ENCODE data around the gene WDR33.

DNA sequence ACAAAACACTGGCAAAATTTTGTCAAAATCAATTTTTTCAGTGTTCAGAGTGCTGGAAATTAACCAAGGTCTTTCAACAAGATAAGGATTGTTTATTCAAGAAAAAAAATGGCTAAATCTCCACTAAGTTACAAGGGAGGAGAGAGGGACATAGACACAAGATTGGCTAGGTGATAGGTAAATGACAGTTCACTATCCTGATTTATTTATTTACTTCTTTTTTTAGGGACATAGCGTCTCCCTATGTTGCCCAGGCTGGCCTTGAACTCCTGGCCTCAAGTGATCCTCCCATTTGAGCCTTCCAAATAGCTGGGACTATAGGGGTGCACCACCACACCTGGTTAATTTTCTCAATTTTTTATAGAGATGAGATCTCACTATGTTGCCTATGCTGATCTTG lies 3.7 kb upstream of the WDR33 start:
- TF ChIP-seq, protein P1, sequence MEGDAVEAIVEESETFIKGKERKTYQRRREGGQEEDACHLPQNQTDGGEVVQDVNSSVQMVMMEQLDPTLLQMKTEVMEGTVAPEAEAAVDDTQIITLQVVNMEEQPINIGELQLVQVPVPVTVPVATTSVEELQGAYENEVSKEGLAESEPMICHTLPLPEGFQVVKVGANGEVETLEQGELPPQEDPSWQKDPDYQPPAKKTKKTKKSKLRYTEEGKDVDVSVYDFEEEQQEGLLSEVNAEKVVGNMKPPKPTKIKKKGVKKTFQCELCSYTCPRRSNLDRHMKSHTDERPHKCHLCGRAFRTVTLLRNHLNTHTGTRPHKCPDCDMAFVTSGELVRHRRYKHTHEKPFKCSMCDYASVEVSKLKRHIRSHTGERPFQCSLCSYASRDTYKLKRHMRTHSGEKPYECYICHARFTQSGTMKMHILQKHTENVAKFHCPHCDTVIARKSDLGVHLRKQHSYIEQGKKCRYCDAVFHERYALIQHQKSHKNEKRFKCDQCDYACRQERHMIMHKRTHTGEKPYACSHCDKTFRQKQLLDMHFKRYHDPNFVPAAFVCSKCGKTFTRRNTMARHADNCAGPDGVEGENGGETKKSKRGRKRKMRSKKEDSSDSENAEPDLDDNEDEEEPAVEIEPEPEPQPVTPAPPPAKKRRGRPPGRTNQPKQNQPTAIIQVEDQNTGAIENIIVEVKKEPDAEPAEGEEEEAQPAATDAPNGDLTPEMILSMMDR (IDR thresholded peaks at IDR 0.05) = no peak
- TF ChIP-seq POLR2A (IDR thresholded peaks at IDR 0.05) = no peak

Data from right lobe of liver (tissue), 4 donors.